Activated naive CD4-positive, alpha-beta T cell treated with anti-CD3 and anti-CD28 coated beads for 36 hours (primary cell): Measurements from ENCODE around the gene ZNF32. TPM values are rescaled to one million over a fixed set of nuclear protein-coding genes. Genes with fewer than 3 reads are reported as not detected.

ENCODE experiments used
- CTCF ChIA-PET: fragments of 350-600 bp; sonication (Branson Sonifier 250); formaldehyde crosslinking; loops from one replicate; lab custom pipeline; 2021; ENCODE audit warnings: antibody characterized with exemption; lab: Charles Lee
- DNase-seq: peaks from one replicate; pipeline ENCODE4 v3.0.0-alpha.2; 2020
- H3K27ac Mint-ChIP-seq: one replicate; pipeline ENCODE4 v1.8.0; 2021; ENCODE audit warnings: mild to moderate bottlenecking, mixed read lengths
- H3K27me3 Mint-ChIP-seq: one replicate; pipeline ENCODE4 v1.8.0; 2021; ENCODE audit warnings: low read depth, mixed read lengths
- H3K36me3 Mint-ChIP-seq: one replicate; pipeline ENCODE4 v1.8.0; 2021; ENCODE audit warnings: low read depth, mixed read lengths
- H3K4me1 Mint-ChIP-seq: one replicate; pipeline ENCODE4 v1.8.0; 2021; ENCODE audit warnings: low read depth, mixed read lengths
- H3K4me3 Mint-ChIP-seq: one replicate; pipeline ENCODE4 v1.8.0; 2021; ENCODE audit warnings: mild to moderate bottlenecking, moderate library complexity, mixed read lengths
- H3K9me3 Mint-ChIP-seq: one replicate; pipeline ENCODE4 v1.8.0; 2021; ENCODE audit warnings: mixed read lengths
- intact Hi-C: fragments of 100-400 bp; cut with micrococcal nuclease; formaldehyde crosslinking; loops from one replicate; pipeline ENCODE4 v1.15.1; 2023
- total RNA-seq, 2 experiments: library from RNA; stranded (reverse); gene quantifications; one replicate each; pipeline ENCODE4 v1.2.3, GENCODE V29; 2021

Gene ZNF32, protein sequence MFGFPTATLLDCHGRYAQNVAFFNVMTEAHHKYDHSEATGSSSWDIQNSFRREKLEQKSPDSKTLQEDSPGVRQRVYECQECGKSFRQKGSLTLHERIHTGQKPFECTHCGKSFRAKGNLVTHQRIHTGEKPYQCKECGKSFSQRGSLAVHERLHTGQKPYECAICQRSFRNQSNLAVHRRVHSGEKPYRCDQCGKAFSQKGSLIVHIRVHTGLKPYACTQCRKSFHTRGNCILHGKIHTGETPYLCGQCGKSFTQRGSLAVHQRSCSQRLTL
- total RNA-seq: 10 to 100 TPM; 17.8 to 17.9 TPM

DNA sequence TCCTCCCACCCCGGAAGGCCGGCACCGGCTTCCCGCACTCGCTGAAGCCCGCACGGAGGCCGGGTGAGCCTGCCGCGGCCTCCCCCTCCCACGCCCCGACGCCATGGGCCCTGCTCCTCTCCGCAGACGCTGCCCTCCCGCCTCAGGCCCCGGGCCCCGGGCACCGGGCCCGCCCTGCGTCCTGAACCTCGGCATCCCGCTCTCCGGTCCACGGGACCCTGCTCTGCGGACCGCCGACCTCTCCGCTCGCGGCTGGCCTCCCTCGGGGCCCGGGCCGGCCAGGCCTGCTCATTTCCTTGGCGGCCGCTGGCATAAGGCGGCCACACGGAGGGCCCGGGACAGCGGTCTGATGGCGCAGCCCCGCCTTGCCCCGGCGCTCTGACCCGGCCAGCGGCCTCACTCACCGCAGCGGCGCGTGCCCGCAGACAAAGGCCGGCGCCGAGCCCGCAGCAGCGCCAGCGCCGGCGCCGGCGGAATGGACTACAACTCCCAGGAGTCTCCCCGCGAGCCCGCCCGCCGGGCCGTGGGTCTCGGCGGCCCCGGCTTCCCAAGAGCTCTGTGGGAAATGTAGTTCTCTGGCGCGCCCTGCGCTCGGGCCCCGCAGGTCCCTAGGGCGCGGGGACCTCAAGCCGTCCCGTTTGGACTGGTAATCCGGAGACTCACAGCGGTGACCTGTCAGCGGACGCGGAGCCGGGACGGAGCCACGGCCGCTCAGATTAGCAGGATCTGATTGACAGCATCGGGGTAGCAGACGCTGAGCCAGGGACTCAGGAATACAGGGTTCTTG lies at the start of gene ZNF32:
ZNF32 (minus strand) TSS at position 484 of the 787 bp plus-strand sequence. CDS start 2,748 bp downstream, outside the sequence.
- intact Hi-C loops: loop anchor here (5.0 to 10.0 kb wide), 4 partner anchors 41 to 354 kb away; partner anchors contain the start of genes ZNF239 and ZNF485
- peak within 1 kb of the TSS; percentile 86 for H3K27ac Mint-ChIP-seq
- CTCF ChIA-PET: interaction anchor here (1.7 kb wide), 1 partner anchor 174 kb away, joined by 4 read pairs; no protein-coding TSS in a partner anchor
- peaks cover 38% of the 10 kb centered on the region for H3K36me3 Mint-ChIP-seq
- peaks cover 35% of the 10 kb centered on the region for H3K9me3 Mint-ChIP-seq
- H3K4me1 Mint-ChIP-seq: peaks cover 18% of the 10 kb centered on the region
- no peaks in the 10 kb centered on the region for H3K27me3 Mint-ChIP-seq
- peak within 1 kb of the TSS; percentile 88 for H3K4me3 Mint-ChIP-seq
- DNase-seq: peak; percentile 83

DNA sequence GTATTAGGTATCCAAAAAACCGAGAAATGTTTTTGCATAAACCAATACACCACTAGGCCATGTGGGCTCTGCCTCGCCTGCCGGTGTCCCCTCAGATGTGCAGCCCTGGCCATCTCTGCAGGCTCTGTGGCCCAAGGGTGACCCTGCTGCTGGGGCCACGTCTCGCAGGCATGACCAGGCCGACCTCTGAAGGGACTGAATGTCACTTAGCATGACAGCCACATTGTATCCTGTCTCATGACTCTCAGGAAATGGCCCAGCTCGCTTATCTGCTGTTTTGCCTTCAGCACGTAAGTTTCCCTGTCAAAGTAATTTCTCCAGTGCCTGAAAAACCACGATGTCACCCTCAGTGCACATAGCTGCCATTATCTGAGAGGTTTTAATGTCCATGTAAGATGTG lies 49.5 kb upstream of the ZNF32 start:
- Mint-ChIP-seq H3K27me3 (no peaks in the 10 kb centered on the region), H3K27ac (no peak overlapping the region), H3K4me1 (no peaks in the 10 kb centered on the region), H3K36me3 (no peaks in the 10 kb centered on the region), H3K4me3 (no peak overlapping the region), H3K9me3 (no peaks in the 10 kb centered on the region)
- DNase-seq: no peak
- CTCF ChIA-PET: no interaction called here
- intact Hi-C loops: no loop called here

DNA sequence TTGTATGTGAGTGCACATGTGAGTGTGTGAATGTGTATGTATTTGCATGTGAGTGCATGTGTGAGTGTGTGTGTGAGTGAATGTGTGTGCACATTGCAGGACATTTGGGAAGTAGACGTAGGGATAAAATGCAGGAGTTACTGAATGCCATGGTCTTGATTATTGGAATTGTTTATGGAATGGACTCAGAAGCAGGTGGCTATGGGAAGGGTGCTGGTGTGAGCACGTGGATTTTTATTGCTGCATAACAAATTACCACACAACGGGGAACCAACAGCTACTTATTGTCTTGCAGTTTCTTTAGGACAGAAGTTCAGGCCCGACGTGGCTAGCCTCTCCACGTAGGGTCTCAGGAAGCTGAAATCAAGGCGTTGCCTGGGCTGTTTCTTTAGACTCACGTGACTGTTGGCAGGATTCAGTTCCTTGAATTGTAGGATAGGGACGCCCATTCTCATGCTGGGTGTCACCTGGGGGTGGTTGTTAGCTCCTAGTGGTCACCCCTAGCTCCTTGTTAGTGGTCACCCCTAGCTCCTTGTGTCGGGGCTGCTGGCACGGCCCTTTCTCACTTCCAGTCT lies 48.3 kb upstream of the ZNF32 start:
- Mint-ChIP-seq H3K4me3 (no peak overlapping the region), H3K9me3 (no peaks in the 10 kb centered on the region), H3K27me3 (peaks cover 6% of the 10 kb centered on the region), H3K27ac (no peak overlapping the region), H3K4me1 (no peaks in the 10 kb centered on the region), H3K36me3 (no peaks in the 10 kb centered on the region)
- CTCF ChIA-PET: interaction anchor here (0.5 kb wide), 1 partner anchor 53 kb away, joined by 3 read pairs; no protein-coding TSS in a partner anchor
- intact Hi-C loops: no loop called here
- no peak for DNase-seq

DNA sequence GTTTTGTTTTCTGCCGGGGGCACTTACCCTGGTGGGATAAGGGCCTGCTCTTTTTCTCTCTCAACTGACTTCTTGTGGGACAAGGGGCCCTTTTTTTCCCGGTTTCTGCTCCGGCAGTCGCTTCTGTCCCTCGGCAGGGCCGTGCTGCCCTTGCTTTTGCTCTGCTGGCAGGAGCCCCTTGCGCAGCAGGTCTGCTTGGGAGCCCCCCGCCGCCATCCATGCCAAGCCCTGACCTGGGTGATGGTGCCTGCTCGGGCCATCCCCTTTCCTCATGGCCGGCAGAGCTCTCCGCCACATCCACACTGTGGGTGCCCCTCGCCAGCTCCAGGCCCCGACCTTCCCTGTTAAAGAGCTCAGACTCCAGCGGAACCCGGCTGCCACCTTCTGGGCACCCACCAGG lies 47.0 kb upstream of the ZNF32 start:
- Mint-ChIP-seq H3K4me1 (no peaks in the 10 kb centered on the region), H3K27ac (no peak overlapping the region), H3K9me3 (no peaks in the 10 kb centered on the region), H3K27me3 (peaks cover 12% of the 10 kb centered on the region), H3K36me3 (no peaks in the 10 kb centered on the region), H3K4me3 (no peak overlapping the region)
- no peak for DNase-seq
- CTCF ChIA-PET: no interaction called here
- intact Hi-C loops: no loop called here

DNA sequence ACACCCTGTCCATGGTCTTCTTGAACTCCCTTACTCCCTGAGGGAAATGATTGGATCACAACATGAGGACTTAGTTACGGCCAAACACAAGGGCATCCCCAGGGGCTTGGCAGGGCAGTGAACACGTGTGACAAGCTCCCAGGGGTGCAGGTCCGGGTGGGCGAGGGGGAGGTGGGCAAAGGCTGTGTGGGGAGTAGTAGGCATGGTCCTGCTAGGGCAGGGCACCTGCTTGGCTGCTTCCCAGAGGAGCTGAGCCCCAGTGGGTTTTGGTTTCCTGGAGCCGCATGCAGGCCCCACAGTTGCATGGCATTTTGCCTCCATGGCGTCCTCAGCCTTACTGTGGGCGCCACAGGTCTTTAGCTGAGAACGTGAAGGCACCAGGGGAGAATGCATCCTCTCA lies 46.6 kb upstream of the ZNF32 start:
- Mint-ChIP-seq H3K27ac (no peak overlapping the region), H3K4me1 (no peaks in the 10 kb centered on the region), H3K9me3 (no peaks in the 10 kb centered on the region), H3K36me3 (no peaks in the 10 kb centered on the region), H3K27me3 (peaks cover 12% of the 10 kb centered on the region), H3K4me3 (no peak overlapping the region)
- intact Hi-C loops: no loop called here
- no peak for DNase-seq
- CTCF ChIA-PET: no interaction called here

DNA sequence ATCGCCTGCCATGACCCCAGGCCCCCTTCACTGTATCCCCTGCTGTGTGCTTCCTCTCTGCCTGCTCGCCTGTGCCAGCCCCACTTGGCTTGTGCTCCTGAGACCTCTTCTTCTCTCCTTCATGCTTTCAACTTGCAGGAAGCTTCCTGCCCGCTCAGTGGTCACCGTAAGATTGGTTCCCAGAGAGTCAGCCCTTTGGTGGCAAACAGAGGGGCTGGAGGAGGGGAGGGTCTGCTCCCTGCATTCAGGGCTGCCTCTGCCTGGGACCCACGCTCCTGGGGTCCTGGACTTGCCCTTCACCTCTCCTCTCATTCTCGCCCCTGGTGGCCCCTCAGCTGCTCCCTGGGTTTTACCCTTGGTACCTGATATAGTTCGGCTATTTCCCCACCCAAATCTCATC lies 45.8 kb upstream of the ZNF32 start:
- Mint-ChIP-seq H3K4me1 (peaks cover 5% of the 10 kb centered on the region), H3K36me3 (no peaks in the 10 kb centered on the region), H3K9me3 (no peaks in the 10 kb centered on the region), H3K27me3 (peaks cover 12% of the 10 kb centered on the region), H3K27ac (no peak overlapping the region), H3K4me3 (no peak overlapping the region)
- no peak for DNase-seq
- intact Hi-C loops: loop anchor here (5.0 kb wide), 1 partner anchor 1163 kb away; no protein-coding TSS in a partner anchor
- CTCF ChIA-PET: no interaction called here

DNA sequence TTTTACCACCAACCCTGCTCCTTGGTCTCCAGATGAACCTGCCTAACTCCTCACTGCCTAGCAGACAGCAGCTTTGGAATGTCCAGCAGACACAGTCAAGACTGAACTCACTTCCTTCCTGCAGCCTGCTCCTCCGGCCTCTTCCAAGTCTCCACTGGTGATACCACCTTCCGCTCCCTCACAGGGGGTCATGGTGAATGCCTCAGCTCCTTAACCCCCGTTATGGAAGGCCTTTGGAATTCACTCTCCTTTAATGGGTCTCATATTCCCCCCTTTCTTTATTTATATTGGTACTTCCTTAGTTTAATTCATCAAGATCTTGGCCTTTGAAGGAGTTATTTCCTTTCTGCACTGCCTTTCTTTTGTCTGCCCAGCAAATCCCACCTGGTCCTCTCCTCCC lies 44.9 kb upstream of the ZNF32 start:
- Mint-ChIP-seq H3K36me3 (no peaks in the 10 kb centered on the region), H3K9me3 (no peaks in the 10 kb centered on the region), H3K4me1 (peaks cover 5% of the 10 kb centered on the region), H3K4me3 (no peak overlapping the region), H3K27ac (no peak overlapping the region), H3K27me3 (peaks cover 12% of the 10 kb centered on the region)
- CTCF ChIA-PET: no interaction called here
- DNase-seq: no peak
- intact Hi-C loops: loop anchor here (5.0 kb wide), 1 partner anchor 1164 kb away; no protein-coding TSS in a partner anchor

DNA sequence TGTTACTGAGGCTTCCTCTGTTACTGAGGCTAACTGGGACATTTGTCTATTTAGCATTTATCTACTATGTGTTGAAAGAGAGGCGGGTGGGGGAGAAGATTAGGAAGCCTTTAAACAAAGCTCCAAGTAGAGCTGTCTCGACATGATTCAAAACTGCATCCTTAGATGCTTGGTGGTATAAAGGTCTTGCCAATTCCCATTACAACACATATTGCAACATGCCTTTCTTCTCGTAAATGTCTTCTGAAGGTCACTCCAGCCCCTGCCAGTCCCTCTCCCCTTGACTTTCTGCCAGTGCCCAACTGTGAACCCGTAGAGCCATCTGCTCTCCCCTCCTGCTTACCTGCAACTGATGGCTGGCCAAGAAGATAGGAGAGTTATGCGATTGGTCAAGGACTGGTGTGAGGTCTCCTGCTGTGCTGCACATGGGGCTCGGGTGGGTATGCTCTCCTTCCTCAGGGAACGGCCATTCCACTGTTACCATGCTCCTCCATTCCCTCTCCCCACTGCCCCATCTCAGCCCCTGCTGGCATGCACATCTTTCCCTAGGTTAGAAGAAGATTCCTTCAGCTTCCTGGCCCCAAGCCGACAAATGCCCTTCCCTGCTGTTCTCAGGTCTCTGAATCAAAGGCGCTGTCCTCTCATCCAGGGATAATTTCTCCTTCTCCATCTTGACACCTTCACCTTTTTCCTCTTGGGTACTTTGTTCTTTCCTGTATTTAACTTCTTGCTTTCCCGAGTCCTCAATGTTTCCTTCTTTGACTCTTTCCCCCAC lies 43.6 kb upstream of the ZNF32 start:
- Mint-ChIP-seq H3K27me3 (peaks cover 12% of the 10 kb centered on the region), H3K4me3 (no peak overlapping the region), H3K4me1 (peaks cover 5% of the 10 kb centered on the region), H3K36me3 (no peaks in the 10 kb centered on the region), H3K27ac (no peak overlapping the region), H3K9me3 (no peaks in the 10 kb centered on the region)
- intact Hi-C loops: loop anchor here (5.0 kb wide), 1 partner anchor 1165 kb away; no protein-coding TSS in a partner anchor
- no peak for DNase-seq
- CTCF ChIA-PET: interaction anchor here (1.2 kb wide), 1 partner anchor 21 kb away, joined by 4 read pairs; no protein-coding TSS in a partner anchor

DNA sequence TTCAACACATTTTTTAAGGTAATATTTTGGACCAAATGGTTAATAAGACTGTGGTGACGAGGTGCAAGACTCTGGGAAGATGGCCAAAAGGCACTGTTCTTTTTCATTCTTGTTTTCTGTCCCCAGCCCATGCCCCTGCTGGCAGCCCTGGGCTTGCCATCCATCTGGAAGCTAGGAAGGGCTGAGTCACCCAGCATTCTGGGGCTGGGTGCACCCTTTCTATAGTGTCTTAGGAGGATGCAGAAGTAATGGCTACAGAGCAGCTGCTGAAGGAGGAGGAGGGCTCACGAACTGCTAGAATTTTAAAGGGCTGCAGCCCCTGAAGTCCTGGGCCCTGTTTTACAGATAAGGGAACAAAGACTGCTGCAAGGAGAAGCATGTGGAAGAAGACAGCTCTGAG lies 42.8 kb upstream of the ZNF32 start:
- CTCF ChIA-PET: interaction anchor here (1.2 kb wide), 1 partner anchor 21 kb away, joined by 4 read pairs; no protein-coding TSS in a partner anchor
- intact Hi-C loops: loop anchor here (5.0 kb wide), 1 partner anchor 1166 kb away; no protein-coding TSS in a partner anchor
- H3K4me3 Mint-ChIP-seq: no peak overlapping the region
- no peak overlapping the region for H3K27ac Mint-ChIP-seq
- peaks cover 5% of the 10 kb centered on the region for H3K4me1 Mint-ChIP-seq
- no peaks in the 10 kb centered on the region for H3K36me3 Mint-ChIP-seq
- H3K27me3 Mint-ChIP-seq: peaks cover 12% of the 10 kb centered on the region
- no peak for DNase-seq
- no peaks in the 10 kb centered on the region for H3K9me3 Mint-ChIP-seq

DNA sequence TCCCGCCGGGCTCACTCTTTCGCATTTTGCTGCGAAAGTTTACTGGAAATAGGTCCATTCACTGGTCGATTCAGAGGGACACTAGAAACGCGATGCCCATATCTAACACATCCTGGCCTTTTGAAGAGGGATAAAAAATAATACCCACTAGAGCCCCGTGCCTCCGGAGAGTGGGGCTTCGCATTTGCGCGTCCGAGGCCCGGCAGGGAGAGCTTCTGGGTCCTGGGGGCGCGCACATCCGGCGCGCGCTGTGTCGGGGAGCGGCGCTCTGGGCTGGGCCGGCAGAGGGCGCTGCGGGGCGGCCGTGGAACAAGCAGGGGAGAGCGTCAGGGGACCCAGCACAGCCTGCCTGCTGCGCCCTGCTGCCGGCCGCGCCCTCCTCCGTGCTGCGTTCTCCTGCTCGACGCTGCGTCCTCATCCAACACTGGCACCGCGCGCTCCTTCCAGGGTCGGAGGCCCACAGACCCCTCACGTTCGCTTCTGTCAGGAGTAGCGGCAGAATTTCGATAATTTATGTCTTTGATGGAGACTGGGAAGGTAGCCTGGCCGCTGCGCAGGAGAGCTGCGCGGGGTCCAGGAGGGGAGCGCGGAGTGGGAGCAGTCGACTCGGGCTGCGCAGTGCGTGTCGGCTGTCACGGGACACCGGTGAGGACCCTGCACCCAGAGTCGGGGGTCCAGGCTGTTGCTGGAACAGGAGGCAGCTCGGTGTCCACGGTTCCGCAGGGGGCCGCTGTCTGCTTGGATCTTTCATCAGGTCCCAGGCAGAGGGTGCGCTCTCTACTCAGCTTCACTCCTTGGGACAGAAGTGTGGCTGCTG lies 41.5 kb upstream of the ZNF32 start:
- Mint-ChIP-seq H3K9me3 (no peaks in the 10 kb centered on the region), H3K27me3 (peaks cover 12% of the 10 kb centered on the region), H3K4me1 (peaks cover 5% of the 10 kb centered on the region), H3K36me3 (no peaks in the 10 kb centered on the region), H3K4me3 (peak overlapping the region; percentile 77), H3K27ac (no peak overlapping the region)
- DNase-seq: peak; percentile 87
- intact Hi-C loops: loop anchor here (1.0 to 5.0 kb wide), 4 partner anchors 340 to 1167 kb away; no protein-coding TSS in a partner anchor
- CTCF ChIA-PET: interaction anchor here (0.6 to 2.3 kb wide), 33 partner anchors 8 to 1186 kb away, joined by 3 to 14 read pairs (median 3); no protein-coding TSS in a partner anchor

DNA sequence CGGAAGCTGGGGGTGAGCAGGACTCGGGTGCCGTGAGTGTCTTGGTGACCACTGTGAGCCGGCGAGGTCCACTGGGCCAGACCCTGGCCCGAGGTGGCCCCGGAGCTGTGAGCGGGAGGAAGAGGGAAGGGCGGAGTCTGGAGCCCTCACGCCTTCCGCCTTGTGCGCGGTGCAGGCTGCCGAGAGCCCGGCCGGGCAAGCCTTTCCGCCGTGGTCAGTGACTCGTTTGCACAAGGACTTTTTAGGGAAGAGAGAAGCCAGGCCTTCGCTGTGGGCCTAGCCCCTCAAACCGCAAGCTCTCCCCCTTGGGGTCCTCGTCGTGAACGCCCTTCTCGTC lies 40.9 kb upstream of the ZNF32 start:
- peak; percentile 22 for DNase-seq
- peak overlapping the region; percentile 77 for H3K4me3 Mint-ChIP-seq
- peaks cover 12% of the 10 kb centered on the region for H3K27me3 Mint-ChIP-seq
- H3K9me3 Mint-ChIP-seq: no peaks in the 10 kb centered on the region
- intact Hi-C loops: no loop called here
- no peaks in the 10 kb centered on the region for H3K36me3 Mint-ChIP-seq
- H3K27ac Mint-ChIP-seq: no peak overlapping the region
- H3K4me1 Mint-ChIP-seq: peaks cover 5% of the 10 kb centered on the region
- CTCF ChIA-PET: interaction anchor here (0.6 to 2.3 kb wide), 28 partner anchors 9 to 1187 kb away, joined by 3 to 14 read pairs (median 3); no protein-coding TSS in a partner anchor
